HG03439 (cell line): ENCODE data around the gene RXRA.

Source experiments
- ATAC-seq: cut with Tn5 transposase; IDR thresholded peaks from one replicate; pipeline ENCODE4 v1.9.1; 2021; ENCODE audit warnings: mild to moderate bottlenecking, moderate library complexity; ENCODE audit not compliant: unreplicated experiment

RXRA gene

DNA sequence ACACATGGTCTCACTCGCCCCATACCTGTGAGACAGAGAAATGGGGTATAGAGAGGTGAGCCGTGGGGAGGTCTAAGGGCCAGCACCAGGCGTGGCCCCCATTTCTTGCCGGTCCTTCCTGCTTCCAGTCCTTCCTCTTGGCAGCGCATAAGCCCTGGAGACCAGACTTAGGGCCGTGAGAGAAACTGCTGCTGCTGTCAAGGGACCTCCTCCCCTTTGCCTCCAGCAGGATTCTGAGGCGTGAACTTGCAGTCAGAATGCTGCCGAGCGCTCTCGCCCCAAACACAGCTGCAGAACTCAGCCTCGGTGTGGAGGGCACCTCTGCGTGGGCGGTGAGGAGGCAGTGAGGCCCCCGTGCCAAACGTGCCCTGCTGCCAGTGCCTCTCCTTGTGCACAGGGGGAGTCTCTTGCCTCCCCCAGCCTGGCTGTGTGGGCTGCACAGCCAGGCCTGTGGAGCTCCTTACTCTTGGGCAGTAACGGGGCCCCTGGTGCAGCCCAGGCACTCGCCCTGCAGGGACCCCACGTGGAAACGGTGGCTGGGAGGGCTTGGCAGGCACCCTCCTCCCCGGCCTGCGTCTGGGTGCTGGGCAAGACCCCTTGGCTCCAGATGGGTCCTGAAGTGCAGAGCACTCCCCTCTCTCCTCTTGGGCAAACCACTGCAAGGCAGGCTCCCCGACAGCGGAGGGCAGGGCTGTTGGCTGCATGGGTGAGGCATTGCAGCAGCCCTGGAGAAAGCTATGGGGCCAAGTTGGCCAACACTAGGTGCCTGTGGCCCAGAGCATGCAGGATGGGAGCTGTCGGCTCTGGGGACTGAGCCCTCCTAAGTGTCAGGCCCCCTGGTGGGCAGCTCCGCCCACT, 85.4 kb downstream of the RXRA start:
- ATAC-seq, result no peak

DNA sequence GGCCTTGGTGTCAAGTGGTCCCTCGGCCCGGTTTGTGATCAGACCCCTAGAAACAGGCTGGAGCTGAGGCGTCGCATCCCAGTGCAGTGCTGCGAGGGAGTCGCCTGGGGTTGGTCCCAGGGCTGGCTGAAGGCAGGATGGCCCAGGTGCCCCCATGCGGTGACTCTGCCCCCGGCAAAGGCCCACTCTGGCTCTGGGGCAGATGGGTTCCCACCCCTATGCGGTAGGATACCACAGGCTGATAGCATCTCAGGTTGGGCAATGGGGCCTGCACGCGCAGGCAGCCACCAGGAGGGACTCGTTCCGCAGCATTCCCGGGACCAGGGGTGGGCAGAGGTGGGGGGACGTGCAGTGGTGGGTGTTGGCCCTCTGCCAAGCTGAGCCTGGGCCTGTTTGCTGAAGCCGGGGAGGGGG, 86.0 kb downstream of the RXRA start:
- no peak for ATAC-seq

DNA sequence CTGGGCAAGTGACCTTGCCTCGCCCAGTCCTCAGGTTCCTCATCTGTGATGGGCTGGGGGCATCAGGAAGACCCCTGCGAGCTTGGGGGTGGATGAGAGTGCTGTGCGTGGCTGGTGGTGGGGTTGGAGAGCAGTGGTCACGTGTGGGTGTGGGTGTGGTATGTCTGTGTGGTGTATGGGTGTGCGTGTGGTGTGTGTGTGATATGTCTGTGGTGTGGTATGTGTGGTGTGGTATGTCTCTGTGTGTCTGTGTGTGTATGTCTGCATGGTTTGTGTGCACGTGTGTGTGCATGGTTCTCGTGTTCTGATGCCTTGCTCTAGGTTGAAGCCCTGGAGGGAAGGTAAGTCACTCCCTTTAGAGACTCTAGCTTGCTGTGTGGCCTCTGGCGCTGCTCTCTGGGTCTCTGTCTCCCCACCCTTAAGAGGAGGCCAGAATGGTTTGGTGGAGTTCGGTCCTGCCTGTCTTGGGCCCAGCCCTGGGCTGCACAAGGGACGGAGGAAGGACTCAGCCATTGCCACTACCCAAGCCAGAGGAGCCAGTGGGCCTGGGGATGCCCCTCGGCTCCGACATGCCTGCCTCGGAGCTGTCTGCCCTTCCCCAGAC, 87.0 kb downstream of the RXRA start:
- no peak for ATAC-seq

DNA sequence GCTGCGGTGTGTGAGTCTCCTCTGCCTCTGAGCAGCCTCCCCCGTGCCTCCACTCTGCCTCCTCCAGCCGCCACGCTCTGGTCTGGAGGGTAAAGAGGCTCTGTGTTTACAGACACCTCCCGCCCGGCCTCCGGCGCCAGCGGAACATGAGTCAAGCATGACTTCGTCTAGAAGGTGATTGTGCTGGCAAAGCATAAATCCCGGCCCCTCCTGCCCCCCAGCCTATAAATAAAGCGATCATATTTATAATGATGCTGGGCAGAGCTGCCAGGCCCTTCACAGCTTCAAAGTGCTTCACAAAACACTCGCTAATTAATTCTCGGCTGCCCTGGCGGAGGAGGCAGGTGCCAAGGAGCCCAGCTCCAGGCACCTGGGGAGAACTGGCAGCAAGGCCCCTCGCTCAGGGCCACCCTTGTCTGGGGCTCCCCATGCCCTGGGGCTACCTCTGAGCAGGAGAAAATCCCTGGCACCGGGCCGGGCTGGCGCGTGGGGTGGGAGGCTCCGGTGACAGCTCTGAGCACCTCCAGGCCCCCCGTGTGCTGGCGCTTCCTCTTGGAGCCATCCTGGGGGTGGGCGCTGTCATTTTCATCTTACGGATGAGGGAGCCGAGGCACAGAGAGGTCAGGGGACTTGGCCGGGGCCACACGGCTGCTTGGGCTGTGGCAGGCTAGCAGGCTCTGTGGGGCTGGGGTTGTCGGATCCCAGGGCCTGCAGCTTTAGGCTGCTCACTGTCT, 87.8 kb downstream of the RXRA start:
- ATAC-seq, result no peak

DNA sequence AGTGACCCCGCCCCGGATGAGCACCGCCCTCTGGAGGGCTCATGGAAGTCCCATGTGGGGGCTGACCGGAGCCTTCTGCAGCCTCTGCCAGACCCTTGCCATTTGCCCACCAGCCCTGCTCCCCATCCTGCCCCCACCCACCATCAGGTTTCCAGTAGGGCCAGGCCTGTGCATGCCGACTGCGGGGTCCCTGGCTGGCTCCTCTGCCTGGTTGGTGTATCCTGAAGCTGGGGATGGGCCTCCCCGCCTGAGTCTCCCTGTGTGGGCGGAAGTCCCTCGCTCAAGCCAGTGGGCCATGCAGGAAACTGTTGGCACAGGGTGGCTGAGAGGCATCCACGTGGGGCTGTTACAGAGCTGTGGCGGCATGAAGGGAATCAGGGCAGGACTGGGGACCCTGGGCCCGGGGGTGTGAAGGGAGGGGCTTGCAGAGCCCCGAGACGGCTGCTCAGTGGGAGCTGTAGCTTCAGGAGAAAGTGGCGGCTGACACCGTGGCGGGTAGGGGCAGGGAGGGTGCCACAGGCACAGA, 88.7 kb downstream of the RXRA start:
- no peak for ATAC-seq

DNA sequence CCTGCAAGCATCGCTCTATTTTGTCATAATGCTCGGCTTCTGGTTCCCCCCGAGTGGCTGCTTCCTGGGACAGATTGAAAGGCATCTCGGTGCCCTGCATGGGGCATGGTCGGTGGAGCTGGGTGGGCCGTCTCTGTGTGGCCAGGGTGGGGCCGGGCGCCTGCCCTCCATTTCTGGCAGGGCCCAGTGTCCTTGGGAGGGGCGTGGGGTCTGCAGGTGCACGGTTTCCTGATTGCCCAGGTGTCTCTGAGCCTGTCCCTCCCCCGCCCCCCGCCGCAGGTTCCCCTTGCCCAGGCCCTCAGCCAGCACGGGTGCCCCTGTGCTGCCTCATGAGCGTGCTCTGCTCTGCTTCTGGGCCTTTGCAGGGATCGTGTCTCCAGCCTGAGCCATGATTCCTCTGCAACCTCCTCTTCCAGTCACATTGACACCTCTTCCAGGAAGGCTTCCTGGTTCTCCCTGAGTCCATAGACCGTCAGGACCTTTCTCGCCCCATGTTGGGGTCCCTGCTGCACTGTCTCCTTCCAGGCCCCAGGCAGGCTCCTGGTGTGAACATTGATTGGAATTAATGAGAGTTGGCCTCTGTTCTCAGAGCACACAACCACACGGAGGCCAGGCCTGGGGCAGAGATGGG, 90.2 kb downstream of the RXRA start:
- no peak for ATAC-seq

DNA sequence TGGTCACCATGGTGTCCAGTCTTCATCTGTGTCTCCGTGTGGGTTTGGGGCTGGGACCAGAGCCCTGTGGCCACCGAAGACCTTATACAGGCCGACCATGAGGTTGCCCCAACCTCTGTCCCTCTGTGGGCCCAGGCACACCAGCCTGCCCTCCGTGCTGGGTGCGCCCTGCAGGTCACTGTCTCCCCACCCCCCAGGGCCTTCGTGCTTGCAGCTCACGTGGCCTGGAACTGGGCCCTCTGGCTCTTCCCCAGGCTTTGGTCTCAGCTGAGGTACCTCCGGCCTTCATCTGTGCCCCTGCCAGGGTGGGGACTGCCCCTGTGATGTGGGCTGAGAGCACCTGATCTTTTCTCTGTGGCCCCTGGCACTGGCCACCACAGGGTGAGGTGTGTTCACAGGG, 92.1 kb downstream of the RXRA start:
- ATAC-seq, result no peak

DNA sequence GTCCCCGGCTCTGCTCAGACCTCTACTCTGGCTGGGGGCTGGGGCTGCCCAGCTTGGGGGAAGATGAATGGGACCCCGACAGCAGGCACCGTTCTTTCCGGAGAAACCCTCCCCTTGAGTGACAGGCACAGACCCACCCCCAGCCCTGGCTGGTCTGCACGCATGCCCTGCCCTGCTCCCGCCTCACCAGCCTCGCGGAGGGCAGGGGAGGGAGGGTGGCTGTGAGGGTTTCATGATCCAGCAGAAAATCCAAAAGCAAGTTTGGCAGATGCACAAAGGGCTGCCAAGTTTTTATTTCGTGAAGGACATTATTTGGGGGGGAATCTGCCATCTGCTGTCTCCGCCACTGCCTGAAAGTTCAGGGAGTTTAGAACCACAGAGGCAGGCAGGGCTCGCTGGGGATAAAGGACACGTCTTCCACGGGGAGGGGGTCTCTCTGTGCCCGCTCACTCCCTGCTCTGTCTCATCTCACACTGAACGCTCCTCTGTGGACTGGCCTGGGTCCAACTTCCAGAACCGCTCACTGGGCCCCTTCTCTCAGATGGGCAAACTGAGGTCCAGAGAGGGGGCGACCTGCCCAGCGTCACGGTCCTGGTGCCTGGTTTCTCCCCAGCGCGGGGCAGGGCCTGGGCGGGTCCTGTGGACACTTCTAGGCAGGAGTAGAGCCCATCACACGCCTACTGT, 92.9 kb downstream of the RXRA start:
- no peak for ATAC-seq

DNA sequence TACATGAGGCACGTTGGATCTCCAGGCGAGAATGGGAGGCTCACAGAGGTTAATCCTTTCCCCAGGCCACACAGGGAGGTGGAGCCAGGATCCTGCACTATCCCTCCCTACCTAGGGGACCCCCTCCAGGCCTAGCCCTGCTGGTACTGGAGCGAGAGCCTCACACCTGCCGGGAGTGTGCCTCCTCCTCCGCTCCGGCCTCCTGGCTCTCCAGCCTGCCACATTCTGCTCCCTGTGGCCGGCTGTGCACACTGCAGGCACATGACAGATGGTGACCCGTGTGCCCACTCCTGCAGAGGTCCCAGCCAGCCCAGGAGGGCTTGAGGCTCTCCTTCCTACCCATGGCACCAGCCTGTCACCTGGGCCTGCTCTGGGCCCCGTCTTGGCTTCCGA, 93.4 kb downstream of the RXRA start:
- no peak for ATAC-seq

DNA sequence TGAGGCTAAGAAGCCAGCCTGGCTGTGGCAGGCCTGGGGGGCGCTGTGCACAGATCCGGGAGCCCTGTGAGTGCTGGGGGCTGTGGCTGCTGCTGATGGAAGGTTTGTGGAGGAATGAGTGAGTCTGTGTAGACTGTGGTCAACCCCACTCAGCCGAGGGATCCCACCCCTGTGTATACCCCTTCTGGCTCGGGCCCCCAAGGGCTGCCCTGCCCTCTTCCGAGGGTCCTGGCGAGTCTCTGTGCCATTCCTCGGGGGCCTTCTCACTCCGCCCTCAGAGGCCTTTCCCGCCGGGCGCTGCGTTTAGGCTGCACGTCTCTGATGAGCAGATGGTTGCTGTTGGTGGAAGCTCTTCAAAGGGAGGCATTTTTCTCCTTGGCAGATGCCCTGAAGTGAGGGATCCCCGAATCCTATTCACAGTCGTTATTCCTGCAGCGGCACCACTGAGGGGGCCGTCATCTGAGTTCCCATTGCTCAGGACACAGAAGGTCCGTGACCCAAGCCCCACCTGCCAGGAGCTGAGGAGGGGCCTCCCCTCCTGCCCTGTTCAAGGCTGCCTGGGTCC, 94.1 kb downstream of the RXRA start:
- no peak for ATAC-seq

DNA sequence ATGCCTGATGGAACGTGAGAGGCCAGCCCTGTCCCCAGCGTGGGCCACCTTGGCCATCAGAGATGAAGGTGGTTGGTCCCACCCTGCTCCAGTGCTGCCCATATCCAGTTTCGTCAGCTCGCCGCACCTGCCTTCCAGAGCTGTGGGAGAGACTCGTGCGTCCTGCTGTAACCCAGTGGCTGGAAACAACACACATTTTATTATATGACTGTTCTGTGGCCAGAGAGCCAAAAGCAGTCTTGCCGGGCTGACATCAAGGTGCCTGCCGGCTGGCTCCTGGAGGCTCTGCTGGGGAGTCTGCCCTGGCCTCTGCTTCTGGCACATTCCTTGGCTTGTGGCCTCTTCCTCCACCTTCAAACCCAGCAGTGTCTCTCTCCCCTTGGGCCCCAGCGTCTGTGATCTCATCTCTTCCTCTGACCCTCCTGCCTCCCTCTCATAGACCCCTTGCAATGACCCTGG, 94.7 kb downstream of the RXRA start:
- ATAC-seq, result no peak

DNA sequence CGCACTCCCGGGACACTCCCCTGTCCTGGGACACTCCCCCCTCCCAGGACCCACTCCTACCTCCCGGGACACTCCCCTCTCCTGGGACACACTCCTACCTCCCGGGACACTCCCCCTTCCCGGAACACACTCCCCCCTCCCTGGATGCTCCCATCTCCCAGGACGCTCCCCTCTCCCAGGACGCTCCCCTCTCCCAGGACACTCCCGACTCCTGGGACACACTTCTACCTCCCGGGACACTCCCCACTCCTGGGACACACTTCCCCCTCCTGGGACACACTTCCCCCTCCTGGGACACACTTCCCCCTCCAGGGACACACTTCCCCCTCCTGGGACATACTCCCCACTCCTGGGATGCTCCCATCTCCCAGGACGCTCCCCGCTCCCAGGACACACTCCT, 95.6 kb downstream of the RXRA start:
- no peak for ATAC-seq

DNA sequence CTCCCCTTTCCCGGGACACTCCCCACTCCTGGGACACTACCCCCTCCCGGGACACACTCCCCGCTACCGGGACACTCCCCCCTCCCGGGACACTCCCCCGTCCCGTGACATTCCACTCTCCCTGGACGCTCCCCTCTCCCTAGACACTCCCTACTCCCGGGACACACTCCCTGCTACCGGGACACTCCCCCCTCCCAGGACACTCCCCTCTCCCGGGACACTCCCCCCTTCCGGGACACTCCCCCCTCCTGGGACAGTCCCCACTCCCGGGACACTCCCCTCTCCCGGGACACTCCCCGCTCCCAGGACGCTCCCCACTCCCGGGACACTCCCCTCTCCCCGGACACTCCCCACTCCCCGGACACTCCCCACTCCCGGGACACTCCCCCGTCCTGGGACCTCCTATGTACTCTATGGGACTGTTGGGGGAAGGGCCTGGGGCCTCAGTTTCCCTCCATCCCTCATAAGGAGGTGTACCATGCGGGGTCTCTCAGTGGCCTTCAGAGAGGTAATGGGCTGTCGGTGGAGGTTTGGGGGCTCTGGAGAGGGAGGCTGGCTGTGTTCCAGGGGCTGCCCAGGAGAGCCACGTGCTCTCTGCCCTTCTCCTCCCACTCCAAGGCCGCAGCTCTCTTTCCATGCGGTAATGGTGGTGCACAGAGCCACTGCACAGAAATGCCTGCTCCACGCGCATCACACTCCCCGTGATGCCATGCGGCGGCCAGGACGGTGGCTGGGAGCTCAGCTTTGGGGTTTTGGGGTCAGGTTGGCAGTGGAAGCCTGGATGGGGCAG, 96.2 kb downstream of the RXRA start:
- ATAC-seq, result no peak

DNA sequence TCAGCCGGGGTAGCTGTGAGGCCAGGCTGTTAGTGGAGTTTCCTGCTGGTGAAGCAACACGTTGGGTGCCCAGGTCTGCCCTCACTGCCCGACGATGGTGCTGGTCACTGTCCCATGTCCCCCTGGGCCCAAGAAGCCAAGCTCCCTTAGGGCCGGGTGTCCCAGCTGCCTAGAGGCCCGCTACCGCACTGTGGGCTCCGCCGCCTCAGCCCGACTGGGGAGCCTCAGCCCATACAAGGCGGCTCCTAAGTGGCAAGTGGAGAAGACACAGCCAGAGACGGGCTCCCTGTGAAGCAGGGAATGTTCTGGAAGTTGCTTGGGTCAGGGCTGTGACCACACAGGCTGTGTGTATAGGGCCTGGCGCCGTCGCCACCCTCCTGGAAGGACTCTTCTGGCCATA, 96.9 kb downstream of the RXRA start:
- no peak for ATAC-seq

DNA sequence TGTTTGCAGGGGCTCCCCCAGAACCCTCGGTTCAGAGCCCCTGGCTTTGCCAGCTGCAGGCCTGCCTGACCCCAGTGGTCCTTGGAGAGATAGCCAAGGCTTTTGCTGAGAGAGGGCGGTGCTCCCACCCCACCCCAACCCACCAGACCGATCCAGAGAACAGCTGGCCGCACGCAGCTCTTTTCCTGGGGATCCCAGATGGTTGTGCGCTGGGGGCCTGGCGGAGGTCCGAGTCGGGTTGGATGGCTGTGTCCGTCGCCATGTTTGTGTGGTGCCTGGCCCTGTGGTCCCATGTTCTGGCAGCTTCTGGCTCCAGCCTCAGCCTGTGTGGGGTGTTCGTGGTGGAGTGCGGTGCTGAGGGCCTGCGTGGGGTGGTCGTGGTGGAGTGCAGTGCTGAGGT, 97.5 kb downstream of the RXRA start:
- no peak for ATAC-seq

DNA sequence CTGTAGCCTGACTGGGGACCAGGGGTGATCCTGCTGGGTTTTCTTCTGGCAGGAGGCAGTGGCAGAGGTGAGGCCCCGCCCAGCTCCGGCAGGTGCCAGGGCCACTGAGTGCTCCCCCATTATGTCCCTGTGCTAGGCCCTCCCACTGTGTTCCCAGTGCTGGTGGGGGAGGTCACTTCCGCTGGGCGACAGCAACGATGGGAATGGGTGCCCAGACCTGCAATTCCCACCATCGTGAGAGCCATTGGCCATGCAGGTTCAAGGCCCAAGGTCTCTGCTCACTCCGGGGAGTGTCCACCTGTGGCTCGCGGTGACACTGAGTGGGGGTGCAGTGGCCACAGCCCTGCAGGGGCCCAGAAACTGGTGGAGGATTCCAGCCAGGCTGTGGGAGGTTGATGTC, 98.6 kb downstream of the RXRA start:
- ATAC-seq, result no peak

DNA sequence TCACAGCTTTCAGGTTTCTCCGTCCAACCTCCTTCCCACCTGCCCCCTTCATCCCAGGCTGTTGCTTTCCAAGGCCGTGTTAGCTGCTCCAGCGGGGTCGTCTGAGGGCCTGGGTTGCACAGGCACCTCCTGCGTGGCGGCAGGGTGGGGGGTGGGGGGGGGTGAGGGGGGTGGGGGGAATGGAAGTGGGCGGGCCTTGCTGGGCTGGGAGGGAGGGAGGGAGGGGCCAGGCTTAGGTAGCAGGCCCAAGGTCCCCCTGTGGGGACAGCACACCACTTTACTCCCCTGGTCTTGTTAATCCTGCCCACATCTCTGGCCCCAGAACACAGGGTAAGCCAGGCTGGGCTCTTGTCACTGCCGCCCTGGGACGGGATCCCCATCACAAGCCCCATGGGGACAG, 99.1 kb downstream of the RXRA start:
- ATAC-seq, result no peak

DNA sequence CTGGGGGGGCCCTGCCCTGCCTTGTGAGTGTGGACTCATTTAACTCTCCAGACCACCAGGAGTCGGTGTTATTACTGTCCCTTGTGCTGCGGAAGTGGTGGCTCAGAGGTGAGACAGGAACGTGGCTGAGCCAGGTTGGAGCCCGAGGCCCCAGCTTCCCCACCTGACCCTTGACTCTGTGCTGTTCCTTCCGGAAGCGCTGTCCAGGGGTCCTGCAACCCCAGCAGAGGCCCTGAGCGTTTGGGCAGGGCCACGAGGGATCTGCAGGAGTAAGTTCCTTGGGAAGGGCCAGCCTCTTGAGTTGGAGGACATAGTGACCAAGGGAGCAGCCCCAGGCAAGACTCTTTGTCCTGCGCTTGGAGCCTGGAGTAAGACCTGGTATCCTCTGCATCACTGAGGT, 99.6 kb downstream of the RXRA start:
- no peak for ATAC-seq

DNA sequence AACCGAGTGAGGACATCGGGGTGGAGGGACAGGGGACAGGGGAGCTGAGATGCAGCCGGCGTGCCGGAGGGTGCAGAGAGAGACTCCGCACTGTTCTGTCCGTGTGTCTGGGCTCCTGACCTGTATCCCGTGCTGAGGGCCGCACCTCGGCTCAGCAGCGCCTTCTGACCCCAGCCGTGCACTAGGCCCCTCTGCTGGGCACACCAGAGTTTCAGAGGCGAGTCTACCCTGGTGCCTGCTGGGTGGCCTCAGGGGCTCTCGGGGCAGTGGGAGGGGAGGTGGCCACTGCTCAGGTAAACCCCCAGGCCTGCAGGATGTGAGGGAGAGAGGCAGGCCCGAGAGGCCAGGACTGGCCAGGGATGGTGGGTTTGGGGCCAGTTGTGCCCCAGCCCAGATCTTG, 100.2 kb downstream of the RXRA start:
- no peak for ATAC-seq
